Testis (tissue), 3 donors: ENCODE measurements around the gene NOD2. TPM values are rescaled to one million over a fixed set of nuclear protein-coding genes. Genes with fewer than 3 reads are reported as not detected.

ENCODE experiments used
- DNase-seq: peaks from one replicate; pipeline ENCODE4 v3.0.0-alpha.2; 2019
- H3K27ac ChIP-seq, 2 donors: fragments of 200-600 bp; sonication (generic); one replicate each; pipeline ENCODE4 v1.5.1; 2019
- H3K27me3 ChIP-seq: fragments of 200-600 bp; sonication (generic); one replicate; pipeline ENCODE4 v1.5.1; 2019
- H3K36me3 ChIP-seq: fragments of 200-600 bp; sonication (generic); one replicate; pipeline ENCODE4 v1.5.1; 2017; ENCODE audit warnings: low read depth; ENCODE audit errors: missing control alignments
- H3K4me1 ChIP-seq: fragments of 200-600 bp; sonication (generic); one replicate; pipeline ENCODE4 v1.5.1; 2019
- H3K4me3 ChIP-seq, 2 donors: fragments of 200-600 bp; sonication (generic); one replicate each; pipeline ENCODE4 v1.5.1; 2017 to 2019
- H3K9me3 ChIP-seq: fragments of 200-600 bp; sonication (generic); one replicate; pipeline ENCODE4 v1.5.1; 2017
- CTCF ChIP-seq, 3 experiments: fragments of 450-650 bp in 2 of 3; fragments of 200-600 bp in 1 of 3; sonication (generic) in 1 of 3; IDR thresholded peaks; one replicate each; pipeline ENCODE4 v1.5.1; 2016 to 2019; ENCODE audit warnings: antibody characterized with exemption in 3 of 3, mild to moderate bottlenecking in 2 of 3, moderate library complexity in 1 of 3
- POLR2A ChIP-seq: fragments of 450-650 bp; IDR thresholded peaks from one replicate; pipeline ENCODE4 v1.6.1; 2017; ENCODE audit warnings: antibody characterized with exemption, mild to moderate bottlenecking, moderate library complexity
- WGBS, 2 donors: methylation state at CpG; one replicate each; pipeline ENCODE4 v1.1.5; 2018; 5-methylcytosine and 5-hydroxymethylcytosine counted together
- intact Hi-C: fragments of 100-400 bp; cut with DNase I; formaldehyde crosslinking; loops from one replicate; pipeline ENCODE4 v1.15.1; 2023; ENCODE audit warnings: low total_unique reads
- polyA plus RNA-seq: library from polyadenylated mRNA; stranded (reverse); fragments of 350-450 nt; fragmentation: Illumina TruSeq; extraction: RNeasy Lipid Tissue Mini Kit (QIAGEN cat#74804); gene quantifications from one replicate; pipeline ENCODE4 v1.2.3, GENCODE V29; 2014; ENCODE audit warnings: low read depth, low replicate concordance; ENCODE audit not compliant: insufficient read depth
- total RNA-seq, 2 donors: library from RNA; depleted of rRNA; stranded (reverse); fragments of >200 nt; gene quantifications; one replicate each; pipeline ENCODE4 v1.2.3, GENCODE V29; 2016

Gene NOD2
- total and polyA plus RNA-seq, 3 donors from 2014 or later: 1.6 to 4.1 (median 1.7) TPM

- H3K4me1 ChIP-seq: no peaks in the 10 kb centered on the region
- H3K4me3 ChIP-seq: no peak overlapping the region
- no peak overlapping the region for H3K27ac ChIP-seq
- H3K36me3 ChIP-seq: no peaks in the 10 kb centered on the region
- H3K27me3 ChIP-seq: no peaks in the 10 kb centered on the region
- no peaks in the 10 kb centered on the region for H3K9me3 ChIP-seq
- 91 to 98% methylated on average over 3 to 4 of the region's 4 CpGs for WGBS, 2 donors
- TF ChIP-seq POLR2A (no peak), CTCF (IDR thresholded peaks at IDR 0.05) (no peak)
- no peak for DNase-seq
- intact Hi-C loops: loop anchor here (10.0 kb wide), 2 partner anchors 135 to 295 kb away; no protein-coding TSS in a partner anchor
These were observed 23.7 kb upstream of the NOD2 start for GRCh38 chr16:50669741-50670140.

GRCh38 chr16:50670476-50670875 is 22.9 kb upstream of the NOD2 start:
- intact Hi-C loops: no loop called here
- Histone ChIP-seq H3K27ac (no peak overlapping the region), H3K27me3 (no peaks in the 10 kb centered on the region), H3K9me3 (no peaks in the 10 kb centered on the region), H3K4me3 (no peak overlapping the region), H3K4me1 (no peaks in the 10 kb centered on the region), H3K36me3 (no peaks in the 10 kb centered on the region)
- 90 to 97% methylated on average over 6 of the region's 6 CpGs for WGBS, 2 donors
- DNase-seq: no peak
- TF ChIP-seq POLR2A: no peak
- no peak for TF ChIP-seq CTCF (IDR thresholded peaks at IDR 0.05)

- intact Hi-C loops: no loop called here
- 60% methylated on average over 2 of the region's 2 CpGs for WGBS, 2 donors
- peak; percentile 69 for DNase-seq
- H3K27me3 ChIP-seq: no peaks in the 10 kb centered on the region
- H3K9me3 ChIP-seq: no peaks in the 10 kb centered on the region
- TF ChIP-seq POLR2A: no peak
- TF ChIP-seq CTCF (IDR thresholded peaks at IDR 0.05): peak in 2 of 3 experiments; percentile 45 to 61
- H3K36me3 ChIP-seq: no peaks in the 10 kb centered on the region
- H3K4me1 ChIP-seq: no peaks in the 10 kb centered on the region
- H3K4me3 ChIP-seq: no peak overlapping the region
- H3K27ac ChIP-seq: no peak overlapping the region
These were observed 21.7 kb upstream of the NOD2 start for GRCh38 chr16:50671644-50672260.

DNA sequence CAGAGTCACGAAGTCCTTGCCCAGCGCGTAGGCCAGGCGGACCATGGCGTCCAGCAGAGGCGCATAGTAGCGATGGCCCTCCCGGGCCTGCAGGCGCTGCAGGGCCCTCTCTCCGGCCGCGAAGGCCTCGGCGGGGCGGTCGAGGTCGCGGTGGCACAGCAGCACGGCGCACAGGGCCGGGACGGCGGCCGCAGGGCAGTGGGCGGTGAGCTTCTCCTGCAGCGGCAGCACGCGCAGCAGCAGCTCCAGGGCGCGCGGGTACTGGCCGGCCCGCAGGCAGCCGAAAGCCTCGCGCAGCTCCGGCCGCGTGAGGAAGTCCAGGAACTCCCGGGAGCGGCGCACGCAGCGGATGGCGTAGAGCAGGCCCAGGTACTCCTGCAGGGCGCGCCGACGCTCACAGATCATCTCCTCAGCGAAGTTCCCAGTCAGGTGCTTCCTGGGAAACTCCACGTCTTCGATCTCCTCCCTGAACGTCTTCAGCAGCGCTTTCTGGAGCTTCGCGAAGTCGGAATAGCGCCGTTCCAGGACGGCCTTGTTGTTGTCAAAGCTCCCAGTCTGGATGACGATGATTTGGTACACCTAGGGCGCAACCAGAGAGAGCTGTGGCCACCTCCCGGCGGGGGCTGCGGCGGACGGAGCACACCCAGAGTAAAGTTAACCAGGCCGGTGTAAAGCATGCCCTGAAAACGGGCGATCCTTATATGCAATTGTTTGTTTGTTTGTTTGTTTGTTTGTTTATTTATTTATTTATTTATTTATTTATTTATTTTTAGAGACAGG is 19.7 kb upstream of the NOD2 start:
- H3K27me3 ChIP-seq: no peaks in the 10 kb centered on the region
- no peaks in the 10 kb centered on the region for H3K9me3 ChIP-seq
- TF ChIP-seq POLR2A (no peak), CTCF (IDR thresholded peaks at IDR 0.05) (no peak)
- no peak for DNase-seq
- no peak overlapping the region for H3K27ac ChIP-seq
- H3K36me3 ChIP-seq: no peaks in the 10 kb centered on the region
- WGBS, 2 donors: 33 to 66% methylated on average over 32 to 37 of the region's 70 CpGs
- intact Hi-C loops: no loop called here
- no peaks in the 10 kb centered on the region for H3K4me1 ChIP-seq
- H3K4me3 ChIP-seq: peak overlapping the region in 1 of 2 donors; percentile 31
